NCI-H446 (cell line): ENCODE data around the gene PEX11B.

Source experiments
- DNase-seq, 2 experiments: peaks; one replicate each; lab custom pipeline; 2025; lab: John Stamatoyannopoulos, UW

PEX11B gene, protein sequence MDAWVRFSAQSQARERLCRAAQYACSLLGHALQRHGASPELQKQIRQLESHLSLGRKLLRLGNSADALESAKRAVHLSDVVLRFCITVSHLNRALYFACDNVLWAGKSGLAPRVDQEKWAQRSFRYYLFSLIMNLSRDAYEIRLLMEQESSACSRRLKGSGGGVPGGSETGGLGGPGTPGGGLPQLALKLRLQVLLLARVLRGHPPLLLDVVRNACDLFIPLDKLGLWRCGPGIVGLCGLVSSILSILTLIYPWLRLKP

DNA sequence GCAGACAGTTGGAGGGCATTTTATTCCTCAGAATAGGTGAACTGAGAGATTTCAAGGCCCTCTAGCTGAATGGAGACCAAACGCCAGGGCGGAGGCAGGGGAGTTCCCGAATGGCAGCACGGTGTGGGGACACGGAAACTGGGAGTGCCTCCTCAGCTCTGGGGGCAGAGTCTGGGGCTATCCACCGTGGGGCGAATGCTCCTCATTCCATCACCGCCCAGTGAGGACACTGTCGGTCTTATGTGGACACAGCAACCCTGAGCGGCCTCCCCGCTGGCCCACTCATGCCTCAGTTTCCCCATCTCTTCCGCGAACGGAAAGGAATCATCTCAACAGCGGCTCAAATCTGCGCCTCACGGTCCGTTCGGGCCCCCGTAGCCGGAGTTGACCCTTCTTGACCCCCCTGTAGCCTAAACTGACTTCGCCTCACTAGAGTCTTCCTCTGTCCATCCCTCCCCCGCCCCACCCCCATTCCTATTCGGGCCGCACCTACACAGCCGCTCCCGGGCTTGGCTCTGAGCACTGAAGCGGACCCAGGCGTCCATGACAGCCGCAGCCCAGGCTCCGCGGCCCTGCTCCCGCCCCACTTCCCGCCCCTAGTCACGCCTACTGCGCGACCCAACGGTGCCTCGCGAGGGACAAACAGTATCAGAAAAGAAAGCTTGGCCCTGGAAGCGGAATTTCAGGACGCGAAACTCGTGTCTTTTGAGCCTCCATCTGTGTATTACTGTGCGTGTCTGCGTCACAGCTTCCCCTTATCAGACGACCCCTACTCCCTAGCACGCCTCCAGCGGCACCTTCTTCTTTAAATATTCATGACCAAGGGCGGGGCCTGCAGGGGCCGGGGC lies at the start of gene PEX11B:
Gene PEX11B, minus strand, starts transcription at position 574 of the 848 bp plus-strand sequence. Its CDS starts 29 bp downstream, at position 545.
- peak; percentile 79 to 85 for DNase-seq

GRCh38 chr1:145967288-145967687 lies 48.8 kb upstream of the PEX11B start:
- no peak for DNase-seq

GRCh38 chr1:145965119-145965744 lies 46.7 kb upstream of the PEX11B start:
- no peak for DNase-seq

- DNase-seq: peak; percentile 81 to 94
Observed at GRCh38 chr1:145964328-145965118, 46.0 kb upstream of the PEX11B start, which contains the start of the genes ANKRD34A and POLR3GL. Gene ANKRD34A, minus strand, starts transcription at chr1:145964575. Its CDS starts 2,816 bp downstream, at chr1:145961759. Gene POLR3GL, plus strand, starts transcription at chr1:145964690. Its CDS starts 10,176 bp downstream, at chr1:145974866.

DNA sequence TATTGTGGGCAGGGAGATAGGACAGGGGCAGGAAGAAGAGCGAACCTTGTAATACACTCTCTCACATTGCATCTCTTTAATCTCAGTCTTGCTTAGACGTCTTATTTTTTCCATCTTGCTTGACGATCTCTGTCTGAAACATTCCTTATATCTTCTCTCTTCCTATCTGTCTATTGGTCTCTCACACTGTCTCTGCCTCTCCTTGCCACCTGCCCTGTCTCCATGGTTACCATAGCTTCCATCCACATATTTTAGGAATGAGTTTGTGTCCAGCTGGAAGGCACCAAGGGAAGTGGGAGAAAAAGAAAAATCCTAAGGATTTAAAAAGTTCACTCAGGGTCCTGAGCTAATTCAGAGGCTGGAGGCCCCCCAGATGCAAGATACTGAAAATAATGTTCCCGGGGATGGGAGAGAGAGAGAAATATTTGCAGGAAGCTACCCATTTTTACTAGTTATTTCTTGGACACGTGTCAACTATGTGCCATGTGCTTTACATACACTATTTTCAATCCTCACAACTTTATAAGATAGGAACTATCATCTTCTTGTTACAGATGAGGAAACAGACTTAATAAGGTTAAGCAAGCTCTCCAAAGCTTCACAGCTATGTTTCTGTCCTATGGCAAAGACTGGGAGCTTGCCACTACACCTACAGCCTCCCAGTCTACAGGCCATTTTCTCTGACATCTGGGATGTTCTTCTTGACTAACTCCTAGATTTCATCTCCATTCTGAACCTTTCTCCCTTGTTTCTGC lies 44.9 kb upstream of the PEX11B start:
- DNase-seq: peak in 1 of 2 experiments; percentile 19

GRCh38 chr1:145962157-145963102 lies 43.9 kb upstream of the PEX11B start:
- no peak for DNase-seq

GRCh38 chr1:145961425-145962156 lies 43.1 kb upstream of the PEX11B start:
- DNase-seq: peak in 1 of 2 experiments; percentile 6

DNA sequence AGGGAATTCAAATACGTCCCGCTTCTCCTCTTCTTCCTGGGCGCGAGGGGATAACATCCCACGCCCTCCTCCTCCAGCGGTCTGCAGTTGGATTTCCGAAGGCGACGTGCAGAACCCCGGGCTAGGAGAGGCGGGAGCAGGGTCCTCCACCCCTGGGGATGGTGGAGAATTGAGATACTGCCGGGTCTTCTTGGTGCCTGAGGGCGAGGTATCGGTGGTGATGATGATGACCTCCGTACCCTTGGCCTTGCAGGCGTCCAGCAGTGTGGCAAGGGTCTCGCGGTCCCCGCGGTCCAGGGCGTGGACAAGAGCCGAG lies 42.5 kb upstream of the PEX11B start:
- DNase-seq: no peak

- DNase-seq: peak in 1 of 2 experiments; percentile 30
Observed at GRCh38 chr1:145960468-145961108, 42.1 kb upstream of the PEX11B start.

GRCh38 chr1:145959957-145960467 lies 41.5 kb upstream of the PEX11B start:
- no peak for DNase-seq

GRCh38 chr1:145959333-145959732 lies 40.8 kb upstream of the PEX11B start:
- DNase-seq: no peak

- DNase-seq: no peak
Observed at GRCh38 chr1:145958734-145959133, 40.2 kb upstream of the PEX11B start.

- DNase-seq: peak; percentile 91 to 97
Observed at GRCh38 chr1:145957443-145958319, 39.2 kb upstream of the PEX11B start, which contains the start of gene LIX1L. Gene LIX1L, minus strand, starts transcription at chr1:145958017. Its CDS starts 90 bp downstream, at chr1:145957927.

GRCh38 chr1:145956781-145957442 lies 38.4 kb upstream of the PEX11B start:
- peak; percentile 46 to 70 for DNase-seq

DNA sequence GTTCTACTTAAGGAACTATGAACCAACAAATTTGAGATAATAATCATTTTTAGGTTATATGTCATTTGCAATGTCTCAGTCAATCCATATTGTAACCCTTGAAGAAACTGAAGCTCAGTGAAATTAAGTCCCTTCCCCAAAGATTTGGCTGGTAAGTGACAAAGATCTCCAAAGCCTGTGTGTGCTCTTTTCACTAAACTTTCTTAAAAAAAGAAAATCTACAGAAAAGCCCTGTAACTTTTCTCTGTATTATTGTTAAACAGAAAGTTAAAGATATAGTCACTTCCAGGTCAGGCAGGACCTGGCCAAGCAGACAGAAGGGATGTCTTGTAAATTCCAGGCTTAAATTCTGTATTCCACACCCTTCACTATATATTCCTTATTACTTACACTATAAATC lies 37.8 kb upstream of the PEX11B start:
- DNase-seq: no peak

- peak in 1 of 2 experiments; percentile 73 for DNase-seq
Observed at GRCh38 chr1:145955436-145955835, 36.9 kb upstream of the PEX11B start.

GRCh38 chr1:145953861-145954260 lies 35.3 kb upstream of the PEX11B start:
- DNase-seq: no peak
